NCI-H128 (cell line): ENCODE data around the gene TMEM220.
"Not testable (repeated sequence)": the region's sequence is repeated elsewhere in the genome, so short reads cannot be mapped to it uniquely, and the experiment has no call there.

ENCODE experiments used
- DNase-seq: peaks from one replicate; lab custom pipeline; 2025; ENCODE audit not compliant: unreplicated experiment; lab: John Stamatoyannopoulos, UW

The TMEM220 gene

DNA sequence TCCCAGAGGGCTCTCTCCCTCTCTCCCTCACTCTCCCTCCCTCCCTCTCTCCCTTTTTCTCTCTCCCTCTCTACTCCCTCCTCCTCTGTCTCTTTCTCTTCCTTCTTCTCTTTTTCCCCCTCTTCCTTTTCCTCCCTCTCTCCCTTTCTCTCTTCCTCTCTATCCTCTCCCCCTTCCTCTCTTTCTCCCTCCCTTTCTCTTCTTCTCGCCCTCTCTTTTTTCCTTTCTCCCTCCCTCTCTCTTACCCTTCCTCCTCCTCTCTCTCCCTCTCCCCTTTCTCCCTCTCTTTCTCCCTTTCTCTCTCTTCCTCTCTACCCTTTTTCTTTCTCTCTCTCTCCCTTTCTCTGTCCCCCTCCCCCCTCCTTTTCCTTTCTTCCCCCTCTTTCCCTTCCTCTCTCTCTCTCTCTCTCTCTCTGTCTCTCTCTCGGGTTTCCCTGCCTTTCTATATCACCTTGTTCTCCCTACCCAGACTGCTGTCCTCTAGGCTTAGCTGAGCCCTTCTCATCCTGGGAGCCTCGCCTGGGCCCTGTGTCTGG is 25.8 kb upstream of the TMEM220 start:
- DNase-seq: no peak

DNA sequence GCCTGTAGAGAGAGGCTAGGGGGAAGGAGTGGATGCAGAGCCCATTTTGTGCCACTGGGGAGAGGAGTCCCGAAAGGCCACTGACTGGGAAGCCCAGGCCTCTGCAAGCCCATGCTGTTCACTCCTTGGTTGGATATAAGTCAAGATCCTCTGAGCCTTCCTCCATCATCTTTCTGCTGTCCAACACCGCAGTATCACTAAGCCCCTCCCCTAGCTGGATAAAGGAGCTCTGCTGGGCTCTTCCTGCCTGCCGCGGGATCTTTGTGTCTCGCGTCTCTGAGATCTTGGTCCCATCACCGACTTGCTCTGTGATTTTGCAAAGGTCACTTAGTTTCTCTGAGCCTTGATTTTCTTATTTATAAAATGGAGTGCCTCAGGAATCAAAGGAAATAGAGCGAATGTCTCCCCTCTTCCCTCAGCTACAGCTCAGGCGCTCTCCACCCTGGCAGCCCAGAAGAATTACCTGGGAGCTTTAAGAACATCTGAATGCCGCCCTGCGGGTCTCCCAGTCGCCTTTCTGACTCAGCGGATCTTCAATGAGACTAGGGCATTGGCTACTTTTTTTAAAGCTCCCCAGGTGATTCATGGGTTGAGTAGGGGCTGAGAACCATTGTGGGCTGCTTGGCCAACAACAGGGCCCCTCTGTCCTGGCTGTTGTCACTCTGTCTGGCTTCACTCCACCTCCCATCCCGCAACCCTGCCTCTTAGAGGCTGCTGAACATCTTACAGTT is 25.2 kb upstream of the TMEM220 start:
- DNase-seq: no peak

DNA sequence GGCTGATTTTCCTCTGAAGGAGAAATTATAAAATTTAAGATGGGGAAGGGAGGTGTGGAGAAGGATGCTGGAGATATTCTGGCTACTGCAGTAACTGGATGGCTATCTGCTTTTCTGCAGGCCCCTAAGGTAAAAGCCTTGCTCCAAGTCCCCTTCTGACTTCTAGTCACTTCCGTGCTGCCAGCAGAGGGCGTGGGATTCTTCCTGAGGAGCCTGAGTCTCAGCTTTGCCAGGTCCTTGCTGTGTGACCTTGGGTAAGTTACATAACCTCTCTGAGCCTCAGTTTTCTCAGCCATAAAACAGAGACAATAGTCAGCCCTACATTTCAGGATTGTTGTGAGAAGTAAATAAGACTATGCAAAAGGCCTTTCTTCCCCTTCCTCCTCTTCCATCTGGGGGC is 24.3 kb upstream of the TMEM220 start:
- DNase-seq: no peak

DNA sequence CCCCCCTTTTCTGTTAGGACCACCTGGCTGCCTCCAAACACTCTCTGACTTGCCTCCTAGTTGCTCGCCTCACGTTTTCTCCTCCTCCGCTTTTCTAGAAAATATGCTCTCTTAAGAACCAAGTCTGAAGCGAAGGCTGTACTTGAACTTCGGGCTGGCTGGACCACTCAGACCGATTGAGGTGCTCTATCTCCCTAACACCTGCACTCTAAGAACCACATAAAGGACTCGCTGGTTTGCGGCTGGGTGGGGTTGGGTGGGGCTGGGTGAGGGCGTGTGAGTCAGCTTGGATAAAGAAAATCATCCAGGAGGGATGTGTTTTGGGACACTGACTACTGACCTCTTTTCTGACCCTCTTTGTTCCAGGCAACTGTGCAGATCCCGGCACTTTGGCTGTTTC is 22.9 kb upstream of the TMEM220 start:
- DNase-seq: no peak

DNA sequence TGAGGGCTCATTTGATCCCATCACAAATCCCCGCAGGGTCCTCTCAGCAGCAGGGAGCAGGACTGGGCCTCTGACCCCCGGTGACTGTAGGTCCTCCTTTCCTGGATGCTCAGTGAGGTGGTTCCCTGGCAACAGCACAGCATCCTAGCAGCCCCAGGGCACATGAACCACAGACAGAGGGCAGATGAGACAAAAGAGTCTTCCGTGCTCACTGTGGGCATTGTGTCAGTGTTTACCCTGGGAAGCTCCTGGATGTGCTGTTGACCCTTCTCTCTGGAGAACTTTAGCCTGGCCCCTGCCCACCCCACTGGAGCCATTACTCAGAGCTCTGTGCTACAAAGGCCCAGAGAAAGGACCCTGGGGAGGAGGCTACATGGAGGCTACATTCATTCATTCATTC is 21.7 kb upstream of the TMEM220 start:
- no peak for DNase-seq

DNA sequence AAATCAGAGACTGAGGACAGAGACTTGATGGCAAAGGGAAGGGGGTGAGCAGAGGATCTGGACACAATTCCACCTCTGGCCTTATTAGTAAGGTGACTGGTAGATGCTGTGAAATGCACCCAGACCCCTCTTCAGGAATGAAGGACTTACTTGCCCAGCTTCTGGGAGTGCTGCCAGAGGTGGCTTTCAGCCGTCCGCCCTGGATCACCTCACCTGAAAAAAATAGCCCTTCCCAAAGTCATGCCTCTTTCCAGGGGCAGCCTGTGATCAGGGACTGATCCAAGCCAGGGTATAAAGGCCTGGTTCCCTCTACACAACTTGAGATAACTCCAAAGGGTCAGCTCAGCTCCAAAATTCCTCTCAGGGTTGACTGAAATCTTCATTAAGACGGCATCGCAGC is 20.4 kb upstream of the TMEM220 start:
- no peak for DNase-seq

DNA sequence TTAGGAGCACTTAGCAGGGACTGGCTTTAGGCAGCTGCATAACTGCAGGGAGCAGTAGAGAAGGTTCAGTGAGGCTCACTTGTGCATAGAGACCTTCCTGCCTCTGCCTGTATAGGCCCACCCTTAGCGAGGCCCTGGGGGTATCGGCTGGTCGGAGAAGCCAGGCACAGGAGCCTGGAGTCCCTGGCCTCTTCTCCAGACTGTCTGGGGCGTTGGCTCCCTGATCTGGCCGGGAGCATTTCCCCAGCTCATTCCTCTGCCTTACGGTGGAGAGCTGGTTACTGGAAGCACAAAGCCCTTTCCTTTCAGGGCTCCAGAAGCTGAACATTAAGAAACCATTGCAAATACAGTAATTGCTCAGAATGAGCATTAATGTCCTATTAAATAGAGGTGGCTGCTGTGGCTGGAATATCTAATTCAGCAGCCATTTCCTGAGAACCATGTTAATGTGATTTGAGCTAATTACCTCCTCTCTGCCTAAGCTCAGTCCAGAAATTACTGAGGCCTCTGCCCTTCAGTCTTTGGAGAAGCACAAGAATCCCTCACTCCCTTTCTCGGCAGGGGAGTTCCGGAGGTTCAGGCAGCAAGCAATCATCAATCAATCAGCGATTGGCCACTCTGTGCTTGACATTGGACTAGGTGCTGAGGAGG is 18.8 kb upstream of the TMEM220 start:
- no peak for DNase-seq

DNA sequence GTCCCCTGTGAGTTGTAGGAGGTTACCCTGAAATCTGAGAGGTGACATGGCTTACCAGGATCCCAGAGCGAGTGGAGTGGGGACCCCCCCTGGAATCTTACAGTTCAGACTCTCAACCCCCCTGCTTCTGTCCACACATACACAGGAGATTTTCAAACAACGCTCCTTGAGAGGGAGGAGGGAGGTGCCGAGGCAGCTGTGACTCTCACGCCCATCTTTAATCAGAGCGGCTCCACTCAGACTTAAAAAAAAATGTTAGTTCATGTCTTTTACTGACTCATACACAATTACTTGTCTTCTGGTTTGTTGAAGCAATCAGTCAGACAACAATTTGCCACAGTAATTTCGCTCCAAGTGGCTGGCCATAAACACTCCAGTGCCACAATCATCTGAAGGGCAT is 15.4 kb upstream of the TMEM220 start:
- DNase-seq: no peak

DNA sequence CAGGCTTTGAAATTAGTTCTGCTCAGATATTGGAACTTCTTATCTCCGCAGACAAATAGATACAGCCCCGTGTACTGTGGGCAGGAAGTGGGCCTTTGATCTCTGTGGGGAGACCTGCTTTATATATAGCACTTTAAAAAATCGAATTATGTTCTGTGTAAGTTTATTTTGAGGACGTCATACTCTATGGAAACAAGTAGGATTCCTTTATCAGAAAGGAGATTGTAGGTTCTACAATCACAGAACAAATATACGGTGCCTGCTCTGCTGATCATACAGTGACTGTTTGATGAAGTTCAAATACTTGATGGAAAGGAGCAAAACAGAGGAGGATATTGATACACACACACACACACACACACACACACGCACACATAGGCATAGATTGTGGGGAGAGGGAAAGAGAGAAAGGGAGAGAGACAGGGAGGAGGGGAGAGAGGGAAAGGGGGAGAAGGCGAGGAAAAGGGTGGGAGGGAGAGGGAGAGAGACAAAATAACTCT is 14.7 kb upstream of the TMEM220 start:
- no peak for DNase-seq

DNA sequence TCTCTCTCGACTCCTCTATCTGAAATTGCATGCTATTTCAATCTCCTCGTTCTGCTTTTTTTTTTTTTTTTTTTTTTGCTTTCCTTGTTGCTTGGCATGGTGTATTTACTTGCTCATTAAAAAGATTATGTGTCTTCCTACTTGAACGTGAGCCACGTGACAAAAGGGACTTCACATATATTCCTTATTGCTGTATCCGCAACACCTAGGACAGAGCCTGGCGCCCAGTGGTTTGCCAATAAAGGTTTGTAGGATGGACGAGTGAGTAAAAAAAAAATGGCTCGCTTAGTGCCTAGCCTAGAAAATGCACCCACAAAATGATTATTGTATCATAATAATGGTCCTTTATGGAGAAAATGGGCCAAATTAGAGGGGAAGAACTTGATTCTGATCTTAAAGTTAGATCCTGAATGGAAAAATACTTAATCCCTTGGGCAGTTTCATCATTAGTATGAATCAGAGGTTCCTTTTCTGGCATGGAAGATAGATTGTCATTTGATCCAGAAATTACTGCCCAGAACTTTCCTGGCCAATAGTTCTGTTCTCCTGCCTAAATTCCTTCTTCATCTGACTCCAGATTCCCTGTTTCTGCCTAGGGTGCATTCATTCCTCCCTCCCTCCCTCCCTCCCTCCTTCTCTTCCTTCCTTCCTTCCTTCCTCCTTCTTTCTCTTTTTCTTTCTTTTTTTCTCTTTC is 13.6 kb upstream of the TMEM220 start:
- DNase-seq: no peak

DNA sequence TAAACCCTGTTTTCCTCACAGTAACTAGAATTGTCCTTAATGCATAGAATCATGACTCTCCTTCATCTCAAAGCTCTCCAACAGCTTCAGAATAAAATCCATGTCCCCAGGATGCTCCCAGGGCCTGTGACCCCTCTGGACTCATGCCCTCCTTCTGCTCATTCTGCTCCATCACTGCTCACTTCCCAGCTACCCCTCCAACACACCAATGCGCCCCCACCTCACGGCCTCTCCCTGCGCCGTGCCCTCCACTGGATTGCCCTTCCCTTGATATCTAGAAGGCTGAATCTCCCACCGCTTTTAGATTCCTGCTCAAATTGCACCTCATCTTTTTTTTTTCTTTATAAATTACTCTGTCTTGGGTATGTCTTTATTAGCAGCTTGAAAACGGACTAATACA is 12.6 kb upstream of the TMEM220 start:
- no peak for DNase-seq

DNA sequence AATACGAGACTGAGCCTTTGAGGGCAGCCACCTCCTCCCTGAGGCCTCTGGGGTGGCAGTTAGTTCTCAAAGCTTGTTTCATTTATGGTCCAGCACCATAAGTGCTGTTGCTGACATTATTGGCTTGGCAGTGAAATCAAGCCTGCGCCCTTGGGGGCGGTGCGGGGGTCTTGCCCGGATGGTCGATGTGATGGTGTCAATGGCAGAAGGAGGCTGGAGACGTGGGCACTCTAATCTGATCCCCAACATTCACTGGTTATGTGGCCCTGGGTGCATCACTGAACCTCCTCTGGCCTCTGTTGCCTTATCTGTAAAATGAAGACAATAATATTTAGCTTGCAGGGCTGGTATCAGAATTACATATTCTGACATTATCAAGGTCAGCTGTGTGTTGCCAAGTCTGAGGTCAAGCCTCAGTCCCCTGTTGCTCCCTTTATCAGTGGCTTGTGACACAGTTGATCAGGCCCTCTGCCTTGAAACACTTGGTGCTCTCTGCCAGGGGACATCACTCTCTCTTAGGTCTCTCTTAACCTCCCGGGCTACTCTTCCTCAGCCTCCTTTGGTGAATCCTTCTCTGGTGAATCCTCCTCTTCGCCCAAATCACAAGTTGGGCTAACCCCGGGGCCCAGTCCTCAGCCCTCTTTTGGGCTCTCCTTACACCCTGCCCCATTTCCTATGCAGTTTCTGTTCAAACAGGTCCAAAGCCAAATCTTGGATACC is 11.8 kb upstream of the TMEM220 start:
- no peak for DNase-seq

DNA sequence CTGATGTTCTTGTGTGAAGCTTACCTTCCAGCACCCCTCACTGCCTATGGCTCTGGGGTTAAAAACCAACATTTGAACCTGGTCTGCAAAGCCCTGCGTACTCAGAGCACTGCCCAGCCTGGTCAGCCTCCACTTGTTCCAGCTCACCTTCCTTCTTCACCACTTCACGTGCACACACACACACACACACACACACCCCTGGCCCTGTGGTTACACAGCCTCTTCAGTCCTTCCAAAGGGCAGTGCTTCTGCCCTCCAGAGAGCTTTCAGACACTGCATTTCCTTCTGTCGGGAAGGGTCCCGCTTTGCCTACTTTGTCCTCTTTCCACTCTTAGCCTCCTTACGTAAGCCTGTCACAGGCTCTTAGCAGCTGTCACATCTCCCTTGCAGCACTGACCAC is 9.6 kb upstream of the TMEM220 start:
- no peak for DNase-seq

DNA sequence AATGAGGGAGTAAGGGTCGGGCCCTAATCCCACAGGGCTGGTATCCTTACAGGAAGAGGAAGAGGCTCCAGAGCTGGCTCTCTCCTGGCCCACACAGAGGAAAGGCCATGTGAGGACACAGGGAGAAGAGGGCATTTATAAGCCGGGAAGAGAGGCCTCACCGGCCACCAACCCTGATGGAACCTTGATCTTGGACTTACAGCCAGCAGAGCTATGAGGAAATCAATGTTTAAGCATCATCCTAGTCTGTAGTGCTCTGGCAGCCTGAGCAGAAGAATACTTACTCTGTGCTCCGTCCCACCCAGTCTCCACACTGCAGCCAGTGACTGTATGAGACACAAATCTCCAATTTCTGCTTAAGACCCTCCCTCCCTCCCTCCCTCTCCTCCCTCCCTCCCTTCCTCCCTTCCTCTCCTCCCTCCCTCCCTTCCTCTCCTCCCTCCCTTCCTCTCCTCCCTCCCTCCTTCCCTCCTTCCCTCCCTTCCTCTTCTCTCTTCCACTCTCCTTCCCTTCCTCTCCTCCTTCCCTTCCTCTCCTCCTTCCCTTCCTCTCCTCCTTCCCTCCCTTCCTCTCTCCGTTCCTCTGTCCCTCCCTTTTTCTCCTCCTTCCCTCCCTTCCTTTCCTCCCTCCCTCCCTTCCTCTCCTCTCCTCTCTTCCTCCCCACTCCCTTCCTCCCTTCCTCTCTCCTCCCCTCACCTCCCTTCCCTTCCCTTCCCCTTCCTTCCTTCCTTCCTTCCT is 8.9 kb upstream of the TMEM220 start:
- no peak for DNase-seq

DNA sequence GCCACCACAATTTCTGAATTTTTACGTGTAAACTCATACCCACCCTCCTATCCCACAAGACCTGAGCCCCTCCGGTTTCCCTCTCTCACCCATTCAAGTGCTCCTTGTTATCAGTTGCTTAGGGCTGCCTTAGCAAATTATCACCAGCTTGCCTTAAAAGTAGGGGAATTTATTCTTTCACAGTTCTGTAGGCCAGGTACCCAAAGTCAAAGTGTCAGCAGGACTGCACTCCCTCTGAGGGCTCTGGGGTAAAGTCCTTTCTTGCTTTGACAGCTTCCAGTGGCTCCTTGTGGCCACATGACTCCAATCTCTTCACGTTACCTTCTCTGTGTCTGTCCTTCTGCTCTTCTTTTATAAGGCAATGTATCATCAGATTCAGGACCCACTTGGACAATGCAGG is 7.9 kb upstream of the TMEM220 start:
- DNase-seq: no peak

DNA sequence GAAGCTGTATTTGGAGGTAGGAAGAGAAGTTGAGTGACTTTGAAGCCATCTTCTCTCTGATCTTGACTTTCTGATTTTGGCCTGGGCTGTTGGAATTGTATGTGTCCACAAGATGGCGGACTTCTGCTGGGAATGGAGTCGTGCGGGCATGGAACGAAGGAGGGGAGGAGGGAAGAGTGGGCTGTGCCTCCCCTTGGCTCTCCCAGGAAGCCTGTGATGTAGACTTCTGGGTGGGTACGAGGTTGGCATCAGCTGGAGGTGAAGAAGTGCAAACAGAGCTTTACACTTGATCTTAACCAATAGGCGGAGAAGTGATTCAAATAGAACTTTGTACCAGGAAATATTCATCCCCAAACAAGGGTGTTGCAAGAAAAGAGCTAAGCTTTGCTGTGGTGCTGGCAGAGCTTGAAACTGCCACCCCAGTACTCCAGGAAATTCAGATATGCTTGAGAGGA is 7.4 kb upstream of the TMEM220 start:
- DNase-seq: no peak

DNA sequence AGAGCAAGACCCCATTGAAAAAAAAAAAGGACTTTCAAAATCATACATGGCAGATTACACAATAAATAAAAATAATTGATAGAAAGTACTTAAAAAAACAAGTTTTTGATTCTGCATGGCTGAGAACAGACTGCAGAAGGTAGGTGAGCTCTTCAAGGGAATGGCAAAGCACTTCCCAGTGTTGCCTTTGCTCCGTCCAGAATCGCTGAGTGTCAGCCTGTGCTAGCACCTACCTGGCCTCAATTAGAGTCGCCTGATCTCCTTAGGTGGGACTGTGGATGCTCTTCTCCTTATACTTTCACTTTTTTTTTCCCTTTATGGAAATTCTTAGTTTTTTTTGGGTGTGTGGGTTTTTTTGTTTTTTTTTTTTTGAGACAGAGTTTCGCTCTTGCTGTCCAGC is 6.0 kb upstream of the TMEM220 start:
- DNase-seq: no peak

DNA sequence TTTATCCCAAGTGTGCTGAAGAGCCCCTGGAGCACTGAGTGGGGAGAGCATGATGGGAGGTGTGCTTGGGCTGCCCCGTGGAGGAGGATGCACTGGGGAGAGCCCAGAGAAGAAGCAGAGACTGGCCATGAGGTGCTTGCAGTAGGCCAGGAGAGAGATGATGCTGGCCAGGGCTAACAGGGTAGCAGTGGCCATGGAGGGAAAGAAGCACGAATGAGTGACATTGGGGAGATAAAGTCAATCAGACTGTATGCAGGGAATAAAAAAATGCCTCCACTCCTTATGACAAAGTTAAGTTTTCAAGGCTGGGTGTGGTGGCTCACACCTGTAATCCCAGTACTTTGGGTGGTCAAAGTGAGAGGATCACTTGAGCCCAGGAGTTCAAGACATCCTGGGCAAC is 5.4 kb upstream of the TMEM220 start:
- DNase-seq: no peak

DNA sequence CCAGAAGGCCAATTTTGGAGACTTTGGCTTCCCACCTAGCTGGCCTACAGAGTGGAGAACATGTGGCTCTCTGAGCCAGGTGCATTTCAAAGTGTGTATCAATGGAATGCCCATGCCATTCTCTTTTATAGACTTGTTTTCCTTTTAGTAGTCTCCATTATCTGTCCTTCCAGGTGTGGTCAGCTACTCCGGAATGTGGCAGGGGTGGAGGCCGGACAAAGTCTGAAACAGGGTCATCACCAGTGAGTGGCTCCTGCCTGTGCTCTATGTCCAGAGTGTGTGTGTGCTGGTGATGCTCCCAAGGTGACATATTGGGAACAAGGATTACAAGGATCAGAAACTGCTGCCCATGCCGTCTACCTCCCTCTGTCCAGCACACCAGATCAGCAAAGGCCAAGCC is 3.8 kb upstream of the TMEM220 start:
- no peak for DNase-seq

DNA sequence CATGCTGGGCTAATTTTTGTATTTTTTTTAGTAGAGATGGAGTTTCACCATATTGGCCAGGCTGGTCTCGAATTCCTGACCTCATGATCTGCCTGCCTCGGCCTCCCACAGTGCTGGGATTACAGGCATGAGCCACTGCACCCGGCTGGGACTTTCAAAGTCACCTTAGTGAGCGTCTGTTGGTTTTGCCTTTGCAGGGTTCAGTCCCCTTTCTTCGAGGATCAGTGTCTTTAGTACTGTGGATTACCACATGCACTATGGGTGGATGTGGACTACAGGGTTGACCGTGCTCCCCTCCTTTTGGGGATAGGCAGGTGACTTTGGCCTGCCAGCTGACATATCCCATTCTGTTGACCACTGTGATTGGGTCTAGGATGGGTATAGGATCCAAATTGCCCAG is 2.3 kb upstream of the TMEM220 start:
- not testable (repeated sequence) for DNase-seq
